Hematopoietic multipotent progenitor cell treated with erythropoietin and hydrocortisone succinate and interleukin-3 and kit ligand, for 15 days (in vitro differentiated cells): ENCODE results near the gene CCDC83.

Experiments used
- DNase-seq: peaks from one replicate; pipeline ENCODE4 v3.0.0-alpha.2; 2015; ENCODE audit warnings: low spot score

CCDC83 gene

GRCh38 chr11:85855341-85855656 lies at the start of gene CCDC83:
CCDC83 (plus strand) TSS chr11:85855383; CDS start chr11:85865124, 9,741 bp downstream.
- no peak for DNase-seq

- no peak for DNase-seq
These were observed 49.8 kb upstream of the CCDC83 start for GRCh38 chr11:85805387-85805786.

DNA sequence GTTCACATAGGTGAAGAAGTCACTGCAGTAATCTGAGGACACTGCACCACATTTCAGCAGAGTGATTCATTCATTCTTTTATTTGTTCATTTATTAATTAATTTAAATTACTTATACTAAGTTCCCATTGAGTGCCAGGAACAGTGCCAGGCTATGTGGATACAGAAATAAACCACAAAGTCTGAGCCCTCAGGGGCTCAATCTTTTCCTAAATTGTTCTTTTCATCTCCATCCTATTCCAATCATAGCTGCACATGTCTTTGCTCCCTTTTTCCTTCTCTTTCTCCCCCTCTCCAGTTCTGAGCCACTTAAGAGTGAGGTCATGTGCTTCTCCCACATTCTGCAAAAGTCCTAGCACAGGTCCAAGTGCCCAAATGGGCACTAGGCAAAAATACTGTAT lies 49.2 kb upstream of the CCDC83 start:
- DNase-seq = no peak

DNA sequence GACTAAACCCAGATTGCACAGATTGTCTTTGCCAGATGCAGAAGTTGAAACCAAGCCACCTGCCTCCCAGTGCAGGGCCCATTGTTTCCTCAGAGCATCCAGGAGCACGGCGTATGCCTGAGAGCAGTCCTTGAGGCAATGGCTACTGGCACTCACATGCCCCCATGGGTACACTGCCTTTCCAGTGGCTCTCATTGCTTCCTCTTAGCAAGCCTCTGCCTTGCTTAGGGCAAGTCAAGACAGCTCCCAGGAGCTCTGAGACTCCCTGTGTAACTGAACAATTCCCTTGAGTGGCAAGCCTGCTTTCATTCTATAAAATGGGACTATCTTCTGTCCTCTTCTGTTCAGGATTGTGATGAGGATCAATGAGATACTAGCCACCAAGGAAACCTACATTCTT lies 48.3 kb upstream of the CCDC83 start:
- DNase-seq = no peak

DNA sequence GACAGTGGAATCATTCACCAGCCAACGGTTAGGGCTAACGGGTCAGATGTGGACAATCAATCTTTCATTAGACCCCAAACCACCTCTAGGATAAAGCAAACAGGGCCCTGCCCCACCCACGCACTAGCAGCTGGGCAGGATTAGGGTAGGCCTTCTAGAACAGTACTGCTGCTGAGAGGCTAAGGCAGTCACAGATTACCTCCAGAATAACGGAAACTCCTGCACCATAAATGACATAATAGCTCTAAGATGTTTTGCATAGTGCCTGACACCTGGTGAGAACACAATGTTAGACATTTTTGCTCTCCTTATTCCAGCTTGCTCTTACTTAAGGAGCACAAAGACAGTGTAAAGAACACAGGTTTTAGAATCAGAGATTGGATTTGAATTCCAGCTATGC lies 46.0 kb upstream of the CCDC83 start:
- no peak for DNase-seq

- DNase-seq = no peak
These were observed 45.3 kb upstream of the CCDC83 start for GRCh38 chr11:85809863-85810262.

DNA sequence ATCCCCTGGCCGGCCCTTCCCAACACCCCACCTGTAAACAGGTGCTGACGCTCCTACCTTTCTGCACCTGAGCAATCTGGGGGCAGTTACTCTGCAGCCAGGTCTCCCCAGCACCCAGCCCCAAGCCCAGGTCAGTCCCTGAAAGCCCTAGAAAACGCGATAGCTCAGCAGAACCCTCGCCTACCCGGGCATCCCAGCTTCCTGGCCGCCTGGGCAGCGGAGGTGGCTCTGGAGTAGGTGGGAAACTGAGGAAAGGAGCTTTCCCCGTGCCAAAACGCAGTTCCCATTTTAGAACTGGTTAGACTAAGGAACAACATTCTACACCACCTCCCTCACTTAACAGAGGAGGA lies 44.7 kb upstream of the CCDC83 start:
- no peak for DNase-seq

GRCh38 chr11:85810871-85811611 lies 44.1 kb upstream of the CCDC83 start, which contains the start of gene SYTL2:
SYTL2 (minus strand) TSS chr11:85811141; CDS start chr11:85757725, 53,416 bp downstream.
- peak; percentile 26 for DNase-seq

GRCh38 chr11:85811624-85812023 lies 43.6 kb upstream of the CCDC83 start:
- DNase-seq = no peak

- no peak for DNase-seq
These were observed 41.5 kb upstream of the CCDC83 start for GRCh38 chr11:85813721-85814120.

GRCh38 chr11:85815186-85815931 lies 39.8 kb upstream of the CCDC83 start:
- no peak for DNase-seq

DNA sequence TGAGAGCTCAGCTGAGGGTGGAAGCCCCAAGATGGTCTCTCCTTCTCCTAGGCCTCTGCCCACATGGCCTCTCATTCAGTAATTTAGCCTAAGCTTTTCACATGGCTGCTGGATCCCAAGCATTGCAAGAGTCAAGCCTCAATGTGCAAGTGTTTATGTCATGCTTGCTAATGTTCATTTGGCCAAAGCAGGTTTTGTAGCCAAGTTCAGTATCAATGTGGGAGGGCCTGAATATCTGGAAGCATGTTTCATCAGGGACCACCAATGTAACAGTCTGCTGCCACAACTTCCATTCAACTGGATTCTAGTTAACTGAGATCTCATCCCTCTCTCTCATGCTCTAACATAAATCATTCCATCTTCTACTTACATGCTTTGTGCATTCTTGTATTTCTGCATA lies 35.7 kb upstream of the CCDC83 start:
- no peak for DNase-seq

DNA sequence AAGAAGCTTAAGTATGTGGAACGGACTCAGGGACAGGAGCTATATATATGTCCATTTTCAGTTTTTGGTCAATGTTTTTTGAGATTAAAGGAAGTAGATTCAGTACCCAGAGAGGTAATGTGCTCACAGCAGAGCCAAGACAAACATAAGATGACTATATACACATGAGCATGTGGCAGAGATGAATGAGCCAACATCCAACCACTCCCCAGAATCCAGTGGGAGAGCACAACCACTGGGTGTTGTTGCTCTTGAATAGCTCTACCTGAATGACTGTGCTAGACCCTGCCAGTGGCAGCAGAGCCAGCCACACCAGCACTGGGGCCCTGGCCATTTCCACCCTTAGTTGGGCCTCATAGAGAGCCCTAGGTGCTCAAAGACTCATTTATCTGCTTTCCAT lies 33.5 kb upstream of the CCDC83 start:
- DNase-seq = no peak

DNA sequence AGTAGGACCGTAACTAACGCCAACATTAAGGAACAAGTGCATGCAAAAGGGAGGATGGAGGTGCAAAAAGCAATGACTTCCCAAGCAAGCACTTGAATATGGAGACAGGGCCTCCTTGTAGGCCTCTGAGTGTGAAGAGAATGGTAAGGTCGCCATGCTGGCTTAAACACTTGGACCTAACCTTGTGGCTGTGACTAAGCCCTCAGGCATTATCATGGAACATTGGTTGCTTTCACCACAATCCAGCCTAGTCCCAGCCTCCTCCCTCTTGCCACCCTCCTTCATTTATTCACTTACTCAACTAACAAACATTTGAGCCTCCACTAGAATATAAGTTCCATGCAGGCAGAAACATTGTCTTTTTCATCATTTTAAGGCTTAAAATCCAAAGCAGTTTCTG lies 32.4 kb upstream of the CCDC83 start:
- no peak for DNase-seq

DNA sequence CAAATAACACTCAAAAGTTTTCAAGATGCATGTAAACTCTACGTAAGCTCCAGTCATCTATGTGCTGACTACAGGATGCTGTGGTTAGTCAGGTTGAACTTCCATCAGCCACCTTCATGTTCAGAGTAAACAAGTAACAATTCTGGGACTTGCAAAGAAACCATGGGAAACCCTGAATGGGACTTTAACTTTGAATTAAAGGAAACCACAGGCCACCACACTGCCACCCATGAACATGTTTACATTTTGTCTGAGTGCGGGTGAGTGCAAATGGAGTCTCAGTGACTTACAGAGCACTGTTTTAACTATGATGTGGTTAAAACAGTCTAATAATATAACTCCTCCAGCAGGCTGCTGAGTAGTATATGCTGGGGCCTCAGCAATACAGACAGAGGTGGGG lies 31.4 kb upstream of the CCDC83 start:
- DNase-seq = no peak

- no peak for DNase-seq
These were observed 29.6 kb upstream of the CCDC83 start for GRCh38 chr11:85825616-85826015.

- no peak for DNase-seq
These were observed 28.9 kb upstream of the CCDC83 start for GRCh38 chr11:85826116-85826855.

DNA sequence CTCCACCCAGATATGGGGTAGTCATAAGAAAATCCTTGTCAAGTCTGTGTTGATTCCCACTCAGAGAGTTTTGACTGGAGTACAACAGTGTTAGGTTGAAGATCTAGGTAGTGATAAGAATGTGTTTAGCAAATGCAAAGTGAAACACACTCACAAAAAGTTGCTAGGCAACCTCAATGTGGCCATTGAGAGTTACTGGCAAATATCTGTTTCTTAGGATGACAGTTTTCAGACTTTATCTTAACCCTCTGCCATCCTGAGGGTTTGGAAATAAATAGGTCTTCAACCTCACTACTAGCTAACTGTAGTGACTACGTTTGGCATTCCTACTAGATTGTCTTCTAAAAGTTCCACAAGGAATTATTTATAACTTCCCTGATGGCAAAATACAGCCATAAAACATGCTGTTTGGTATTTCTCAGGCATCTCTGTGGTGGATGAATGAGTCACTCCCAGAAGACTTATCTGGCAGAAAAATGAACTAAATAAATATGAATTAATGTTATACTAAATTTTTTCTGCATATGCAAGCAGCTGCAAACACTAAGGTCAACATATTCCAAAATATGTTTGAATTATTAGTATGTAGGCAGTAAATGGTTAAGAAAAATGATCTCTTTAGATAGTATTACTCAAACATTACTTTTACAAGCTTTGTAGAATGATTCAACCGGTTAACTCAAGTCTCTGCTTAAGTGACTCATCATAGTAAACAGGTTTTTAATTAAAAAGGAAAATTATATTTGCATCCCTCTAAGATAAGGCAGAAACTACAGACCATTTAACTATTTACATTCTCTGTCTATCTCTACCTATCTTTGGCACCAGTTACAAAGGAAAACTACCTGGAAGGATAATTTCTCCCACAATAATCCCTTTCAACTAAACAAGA lies 27.2 kb upstream of the CCDC83 start:
- no peak for DNase-seq

GRCh38 chr11:85828640-85828978 lies 26.6 kb upstream of the CCDC83 start:
- DNase-seq = no peak

- DNase-seq = no peak
These were observed 26.0 kb upstream of the CCDC83 start for GRCh38 chr11:85829172-85829571.

- no peak for DNase-seq
These were observed 24.1 kb upstream of the CCDC83 start for GRCh38 chr11:85831050-85831449.

GRCh38 chr11:85835263-85835662 lies 19.9 kb upstream of the CCDC83 start:
- no peak for DNase-seq
